CD4-positive, alpha-beta T cell treated with Interleukin-17A for 1 hour (primary cell): ENCODE results near the gene FLT1.
A peak's percentile ranks its signal among the peaks of the same experiment; 100 is the strongest.

Experiments used
- DNase-seq: peaks from one replicate; pipeline ENCODE4 v3.0.0-alpha.2; 2020

The FLT1 gene

DNA sequence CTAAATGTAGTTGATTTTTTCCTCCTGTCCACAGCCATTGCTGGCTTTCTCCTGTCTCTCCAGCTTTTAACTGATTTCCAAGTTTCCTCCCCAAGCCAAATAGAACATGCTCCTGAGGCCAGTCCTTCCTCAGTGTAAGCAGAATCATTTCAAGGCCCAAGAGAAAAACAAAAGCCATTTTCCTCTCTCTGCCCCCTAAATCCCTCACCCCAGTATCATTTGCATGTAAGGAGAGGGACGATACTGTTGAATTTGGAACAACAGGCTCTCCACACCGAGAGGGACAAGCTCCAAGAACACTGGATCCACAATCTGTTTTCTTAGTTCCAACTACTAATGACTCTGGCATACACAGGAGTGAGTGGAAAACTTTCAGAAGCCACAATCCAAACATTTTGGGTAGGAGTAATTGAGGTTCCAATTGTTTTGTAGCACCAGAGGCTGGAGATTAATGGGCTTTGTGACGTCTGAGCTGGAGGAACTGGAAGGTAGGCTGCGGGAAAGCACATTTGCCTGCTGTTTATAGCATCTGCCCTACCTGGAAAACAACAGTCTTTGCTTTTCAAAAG, 156.8 kb downstream of the FLT1 start:
- DNase-seq, result no peak

GRCh38 chr13:28337166-28338005, 157.5 kb downstream of the FLT1 start:
- DNase-seq, result no peak

GRCh38 chr13:28336193-28336657, 158.7 kb downstream of the FLT1 start:
- no peak for DNase-seq

DNA sequence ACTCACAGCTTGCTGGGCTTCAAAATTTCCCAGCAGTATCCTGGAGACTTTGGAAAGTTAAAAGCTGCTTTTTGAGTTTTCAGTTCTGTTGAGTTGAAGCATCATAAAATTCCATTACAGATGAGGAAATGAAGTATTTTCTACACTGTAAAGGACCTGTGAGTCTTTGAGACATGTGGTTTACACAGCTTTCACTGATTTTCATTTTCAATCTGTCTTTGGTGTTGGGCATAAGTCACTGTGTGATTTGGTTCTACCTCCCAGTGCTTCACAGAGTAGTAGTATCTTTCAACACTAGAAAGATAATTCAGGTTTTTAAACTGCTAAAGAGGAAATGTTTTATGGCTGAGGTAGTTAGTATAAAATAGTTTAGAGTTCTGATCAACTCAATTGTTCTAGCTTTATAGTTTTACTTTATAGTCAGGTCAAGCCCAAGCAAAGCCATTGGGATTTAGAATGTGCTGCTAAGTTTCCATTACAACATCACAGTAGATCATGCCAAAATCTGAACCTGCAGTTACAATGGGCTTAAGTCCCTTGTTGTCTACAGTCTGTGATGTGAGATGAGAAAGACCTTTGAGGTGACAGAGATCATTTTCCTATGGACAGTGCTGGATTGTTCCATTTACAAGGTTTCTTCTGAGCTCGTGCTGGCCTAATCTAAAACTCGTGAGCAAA, 161.6 kb downstream of the FLT1 start:
- no peak for DNase-seq

DNA sequence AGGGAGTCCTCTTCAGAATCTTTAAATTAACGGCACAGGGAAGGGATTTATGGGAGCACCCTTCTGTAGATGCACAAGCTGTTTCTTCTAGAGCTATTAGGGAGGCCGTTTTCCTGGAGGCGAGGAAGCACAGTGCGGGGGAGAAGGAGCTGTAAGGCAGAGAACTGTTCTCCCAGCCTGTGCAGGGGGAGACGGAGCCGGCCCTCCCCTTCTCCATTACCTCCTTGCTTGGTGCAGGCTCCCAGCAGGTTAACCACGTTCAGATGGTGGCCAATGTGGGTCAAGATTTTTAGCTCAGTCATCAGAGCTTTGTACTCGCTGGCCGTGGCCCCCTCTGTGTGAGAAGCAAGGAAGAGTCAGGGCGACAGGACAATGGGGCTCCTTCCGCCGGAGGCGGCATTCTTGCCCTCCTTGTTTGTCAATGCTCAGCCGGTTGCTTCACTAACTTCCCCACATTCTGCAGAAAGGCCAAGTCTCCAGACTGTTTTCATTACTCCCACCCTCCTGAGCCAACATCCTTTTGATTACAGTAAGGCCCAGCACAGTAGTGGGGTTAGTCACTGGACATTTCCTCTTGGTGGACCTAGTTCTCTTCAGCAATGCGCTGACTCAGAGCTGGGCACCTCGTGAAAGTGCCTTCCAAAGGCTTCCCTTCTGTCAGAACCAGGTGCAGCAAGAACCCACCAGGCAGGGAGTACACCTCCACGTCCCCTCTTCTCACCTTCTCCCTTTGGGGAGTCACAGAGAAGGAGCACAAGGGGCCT, 165.4 kb downstream of the FLT1 start:
- no peak for DNase-seq

DNA sequence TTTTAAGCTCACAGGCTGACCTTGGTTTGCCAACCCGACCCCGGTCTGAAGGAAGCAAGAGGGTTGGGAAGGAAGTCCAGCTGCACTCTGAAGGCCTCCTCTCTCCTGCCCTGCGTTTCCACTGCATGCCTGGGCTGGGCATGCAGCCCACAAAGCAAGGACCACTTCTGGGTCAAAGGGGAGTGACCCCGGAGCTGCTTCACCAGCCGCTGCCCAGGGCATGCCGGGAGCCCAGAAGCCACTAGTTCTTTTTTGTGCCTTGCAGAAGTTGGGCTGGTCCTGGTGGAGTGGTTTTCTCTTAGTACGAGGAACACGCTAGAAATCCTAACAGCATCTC, 166.7 kb downstream of the FLT1 start:
- no peak for DNase-seq

GRCh38 chr13:28327373-28328270, 167.3 kb downstream of the FLT1 start:
- DNase-seq, result no peak

- DNase-seq, result no peak
Observed at GRCh38 chr13:28326056-28326455, 168.9 kb downstream of the FLT1 start.

- no peak for DNase-seq
Observed at GRCh38 chr13:28325022-28325421, 169.9 kb downstream of the FLT1 start.

DNA sequence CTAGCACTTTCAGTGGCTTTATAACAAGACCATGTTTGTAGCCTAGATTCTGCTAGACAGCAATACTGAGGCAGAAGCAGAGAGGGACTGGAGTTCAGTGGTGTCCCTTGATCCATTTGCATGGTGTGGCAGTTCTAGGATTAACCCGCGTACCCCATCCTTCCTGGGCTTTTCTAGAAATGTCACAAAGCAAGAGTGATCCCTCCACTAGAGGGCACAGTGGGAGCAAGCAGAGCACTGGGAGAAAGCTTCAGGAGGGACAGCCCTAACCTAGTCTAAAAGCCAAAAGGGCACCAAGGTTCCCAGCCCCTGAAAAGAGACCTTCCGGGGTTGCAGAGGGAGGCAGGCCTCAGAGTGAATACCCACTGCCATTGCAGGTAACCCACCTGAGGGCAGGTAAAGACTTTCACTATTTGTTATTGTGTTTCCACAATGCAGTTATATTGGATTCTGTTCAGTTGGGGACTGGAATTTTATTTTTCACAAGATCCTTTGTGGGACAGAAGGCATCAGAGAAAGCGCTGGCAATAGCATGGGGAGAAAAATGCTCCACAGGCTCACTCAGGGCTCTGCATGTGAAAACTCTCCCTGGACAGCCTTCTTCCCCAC, 170.6 kb downstream of the FLT1 start:
- peak; percentile 54 for DNase-seq

DNA sequence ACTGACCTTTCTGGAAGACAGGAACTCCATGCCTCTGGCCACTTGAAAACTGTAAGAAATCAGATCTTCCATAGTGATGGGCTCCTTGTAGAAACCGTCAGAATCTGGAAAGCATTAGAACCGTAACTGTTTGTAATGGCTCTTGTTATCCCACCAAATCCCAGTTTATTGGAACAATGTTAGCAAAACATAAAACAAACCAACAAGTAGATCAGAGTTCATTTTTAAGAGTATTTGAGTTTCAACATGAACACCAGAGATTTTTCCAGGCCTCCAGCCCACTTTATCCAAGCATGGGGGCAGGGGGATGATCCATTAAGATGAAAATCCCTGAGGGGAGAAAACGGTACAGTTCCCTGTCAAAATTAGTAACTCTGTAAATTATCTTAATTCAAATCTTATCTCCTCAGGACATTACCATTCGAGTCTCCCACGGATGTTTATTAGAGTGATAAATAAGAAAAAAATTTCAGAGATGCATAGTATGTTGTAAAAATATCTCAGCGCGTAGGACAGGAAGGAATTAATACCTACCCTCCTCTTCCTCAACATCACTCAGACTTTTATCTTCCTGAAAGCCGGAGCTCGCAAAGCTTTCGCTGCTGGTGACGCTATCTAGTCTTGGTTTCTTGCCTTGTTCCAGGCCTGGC, 172.5 kb downstream of the FLT1 start:
- no peak for DNase-seq

DNA sequence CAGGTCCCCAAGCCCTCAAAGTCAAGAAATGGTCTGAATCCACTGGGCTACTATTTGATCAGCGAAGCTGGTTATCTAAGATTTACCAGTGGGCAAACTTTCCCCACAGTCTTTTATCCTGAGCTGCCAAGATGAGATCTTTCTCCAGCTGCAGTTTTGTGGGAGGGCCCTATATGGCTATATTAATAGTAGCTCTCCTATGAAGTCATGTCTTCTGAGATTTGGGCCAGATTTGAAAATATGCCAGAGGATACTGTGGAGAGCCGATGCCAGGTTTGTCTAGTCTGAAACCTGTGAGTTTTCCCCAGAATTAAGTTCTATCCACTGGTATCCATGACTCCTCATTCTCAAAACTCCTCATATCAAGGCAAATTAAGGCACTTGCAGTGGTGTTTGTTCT, 173.2 kb downstream of the FLT1 start:
- DNase-seq, result no peak

GRCh38 chr13:28320884-28321574, 173.9 kb downstream of the FLT1 start:
- no peak for DNase-seq

- no peak for DNase-seq
Observed at GRCh38 chr13:28320209-28320608, 174.7 kb downstream of the FLT1 start.

GRCh38 chr13:28319528-28319927, 175.4 kb downstream of the FLT1 start:
- no peak for DNase-seq

GRCh38 chr13:28318496-28318895, 176.4 kb downstream of the FLT1 start:
- no peak for DNase-seq

GRCh38 chr13:28316836-28317235, 178.1 kb downstream of the FLT1 start:
- DNase-seq, result no peak

DNA sequence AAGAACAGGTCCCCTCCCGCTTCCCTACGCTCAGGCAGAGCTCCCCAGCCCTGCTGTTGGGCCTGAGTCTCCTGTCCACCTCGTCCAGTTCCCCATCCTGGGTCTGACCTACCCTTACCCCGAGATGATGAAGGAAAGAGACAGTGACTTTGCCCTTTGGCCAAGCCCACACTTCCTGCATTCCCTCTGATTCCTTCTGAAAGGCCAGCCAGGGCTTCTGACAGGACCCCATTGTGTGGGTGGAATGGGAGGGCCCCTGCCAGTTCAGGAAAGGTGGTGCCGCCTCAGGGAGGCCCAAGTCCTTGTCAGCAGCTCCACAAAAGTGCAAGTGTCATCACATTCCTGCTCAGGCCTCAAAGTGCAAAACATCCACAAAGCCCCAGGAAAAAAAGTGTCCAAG, 178.8 kb downstream of the FLT1 start:
- DNase-seq, result no peak

- DNase-seq, result no peak
Observed at GRCh38 chr13:28314879-28315278, 180.0 kb downstream of the FLT1 start.

DNA sequence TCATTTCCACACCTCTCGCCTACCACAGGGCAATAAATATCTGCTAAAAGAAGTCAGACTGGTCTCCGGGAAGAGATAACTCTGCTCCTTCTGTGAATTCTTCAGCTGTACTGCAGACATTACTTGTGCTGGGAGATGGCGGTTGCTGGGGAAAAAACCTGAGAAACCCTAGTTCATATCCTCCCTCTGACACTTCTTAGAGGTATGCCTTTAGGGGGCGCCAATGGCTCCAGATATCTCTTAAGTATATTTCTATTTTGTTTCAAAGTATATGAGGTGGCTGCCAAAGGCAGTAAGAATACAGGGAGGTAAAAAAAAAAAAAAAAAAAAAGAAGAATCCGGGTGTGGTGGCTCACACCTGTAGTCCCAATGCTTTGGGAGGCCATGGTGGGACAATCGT, 181.3 kb downstream of the FLT1 start:
- no peak for DNase-seq

DNA sequence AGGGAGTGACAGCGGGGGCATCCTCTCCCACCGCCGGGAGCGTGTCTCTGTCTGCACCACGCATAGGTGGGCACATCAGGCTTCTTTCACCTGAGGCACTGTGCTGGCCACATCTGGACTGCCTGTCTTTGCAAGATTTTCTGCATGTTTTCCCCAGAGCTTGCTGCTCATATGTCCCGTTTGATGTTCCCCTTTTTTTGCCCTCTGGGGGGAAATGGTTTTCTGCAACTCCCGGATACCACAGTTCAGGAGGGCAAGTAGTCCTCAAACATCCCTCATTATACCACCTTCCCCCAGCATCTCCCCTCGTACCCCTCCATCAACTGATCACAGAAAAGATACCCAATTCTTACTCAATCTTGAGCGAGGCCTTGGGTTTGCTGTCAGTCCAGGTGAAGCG, 188.6 kb downstream of the FLT1 start:
- DNase-seq, result no peak
